HG02763 (cell line): Measurements from ENCODE around the gene SLC44A4.

Experiments used
- ATAC-seq: cut with Tn5 transposase; IDR thresholded peaks from one replicate; pipeline ENCODE4 v1.9.1; 2021; ENCODE audit warnings: mild to moderate bottlenecking, moderate library complexity; ENCODE audit not compliant: unreplicated experiment

The SLC44A4 gene

DNA sequence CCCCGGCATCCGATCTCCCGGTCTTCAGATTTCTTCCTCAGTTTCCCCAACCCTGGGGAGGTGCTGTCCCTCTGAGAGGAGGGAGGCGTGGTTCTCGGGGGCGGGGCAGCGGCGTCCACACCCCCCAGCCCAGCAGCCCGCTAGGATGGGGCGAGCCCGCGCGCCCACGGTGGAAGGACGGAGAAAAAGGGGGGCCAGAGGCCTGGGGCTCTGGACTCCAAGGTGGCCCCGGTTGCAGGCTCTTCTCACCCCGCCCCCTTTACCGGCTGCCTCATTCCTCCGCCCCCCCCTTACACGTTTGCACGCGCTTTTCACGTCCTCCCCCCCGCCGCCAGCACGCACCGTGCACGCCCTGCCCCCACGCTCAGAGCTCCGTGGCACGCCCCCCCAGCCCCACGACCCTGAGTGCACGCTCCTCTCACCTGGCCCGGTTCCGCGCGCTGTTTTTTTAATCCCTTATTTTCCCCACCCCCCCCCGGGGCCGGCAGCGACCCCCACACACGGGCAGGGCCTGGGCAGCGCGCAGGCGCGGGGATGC lies 22.7 kb upstream of the SLC44A4 start:
- no peak for ATAC-seq

DNA sequence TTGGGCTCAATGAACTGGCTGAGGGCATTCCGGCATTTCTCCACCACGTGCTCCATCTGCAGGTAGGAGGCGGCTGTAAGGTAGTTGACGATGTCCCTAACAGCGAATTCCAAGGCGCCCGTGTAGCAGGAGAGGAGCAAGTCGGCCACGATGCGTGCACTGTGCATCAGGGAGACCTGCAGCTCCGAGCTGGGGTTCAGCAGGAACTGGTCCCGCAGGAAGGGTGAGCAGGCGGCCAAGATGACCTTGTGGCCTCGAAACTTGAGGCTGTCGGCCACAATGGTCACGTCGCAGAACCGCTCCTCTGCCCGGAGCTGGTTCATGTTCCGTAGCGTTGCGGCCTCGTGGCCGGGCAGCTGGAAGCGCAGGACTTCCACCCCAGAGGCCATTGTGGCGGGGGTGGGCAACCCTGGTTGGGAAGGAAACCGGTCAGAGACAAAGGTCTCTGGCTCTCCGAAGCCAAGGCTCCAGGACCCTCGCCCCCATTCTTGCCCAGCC lies 22.2 kb upstream of the SLC44A4 start:
- no peak for ATAC-seq

DNA sequence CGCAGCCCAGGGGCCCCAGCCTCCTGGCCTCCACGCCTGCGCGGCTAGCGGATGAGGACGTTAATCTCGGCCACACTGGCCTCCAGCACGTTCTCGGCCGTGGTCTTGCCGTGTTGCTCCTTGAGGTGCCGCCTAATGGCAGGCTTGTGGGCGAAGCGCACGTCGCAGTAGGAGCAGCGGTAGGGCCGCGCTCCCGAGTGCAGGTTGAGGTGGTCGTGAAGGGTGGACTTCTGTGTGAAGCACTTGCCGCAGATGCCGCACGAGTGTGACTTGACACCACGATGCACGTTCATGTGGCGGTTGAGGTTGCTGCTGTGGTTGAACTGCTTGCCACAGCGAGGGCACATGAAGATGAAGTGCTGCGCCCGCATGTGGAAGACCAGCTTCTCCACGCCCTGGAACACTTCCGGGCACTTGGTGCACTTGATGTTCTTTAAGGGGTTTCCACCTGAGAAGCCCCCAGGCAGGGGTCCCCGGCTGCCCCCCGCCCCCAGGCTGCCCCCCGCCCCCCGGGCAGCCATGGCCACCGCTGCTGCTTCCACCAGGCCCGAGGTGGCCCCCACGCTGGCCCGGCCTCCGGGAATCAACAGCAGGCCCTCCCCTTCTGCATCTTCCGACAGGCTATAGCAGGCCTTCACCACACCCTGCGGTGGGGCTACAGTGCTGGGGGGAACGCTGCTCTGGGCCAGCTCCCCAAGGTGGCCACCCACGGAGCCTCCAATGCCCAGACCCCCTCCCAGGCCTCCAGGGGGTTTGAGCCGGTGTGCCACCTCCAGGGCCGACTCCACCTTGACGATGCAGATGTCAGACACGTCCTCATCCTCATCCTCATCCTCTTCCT lies 21.3 kb upstream of the SLC44A4 start:
- no peak for ATAC-seq

DNA sequence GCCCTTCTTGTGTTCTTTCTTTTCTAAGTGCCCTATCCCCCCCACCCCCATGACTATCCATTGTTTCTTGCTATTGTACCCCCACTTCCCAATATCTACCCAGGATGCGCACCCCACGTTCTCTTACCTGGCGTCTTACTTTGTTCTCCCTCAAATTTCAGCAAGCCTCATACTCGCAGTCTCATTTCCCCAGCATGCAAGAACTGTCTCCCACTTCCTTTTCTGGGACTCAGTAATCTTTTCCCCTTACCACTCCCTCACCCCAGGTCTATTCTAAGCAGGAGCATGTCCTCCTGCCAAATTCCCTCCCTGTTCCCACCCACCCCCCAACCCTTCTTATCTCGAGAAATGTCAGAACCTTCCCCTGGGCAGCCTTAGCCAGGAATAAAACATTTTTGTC lies 20.4 kb upstream of the SLC44A4 start:
- ATAC-seq = no peak

DNA sequence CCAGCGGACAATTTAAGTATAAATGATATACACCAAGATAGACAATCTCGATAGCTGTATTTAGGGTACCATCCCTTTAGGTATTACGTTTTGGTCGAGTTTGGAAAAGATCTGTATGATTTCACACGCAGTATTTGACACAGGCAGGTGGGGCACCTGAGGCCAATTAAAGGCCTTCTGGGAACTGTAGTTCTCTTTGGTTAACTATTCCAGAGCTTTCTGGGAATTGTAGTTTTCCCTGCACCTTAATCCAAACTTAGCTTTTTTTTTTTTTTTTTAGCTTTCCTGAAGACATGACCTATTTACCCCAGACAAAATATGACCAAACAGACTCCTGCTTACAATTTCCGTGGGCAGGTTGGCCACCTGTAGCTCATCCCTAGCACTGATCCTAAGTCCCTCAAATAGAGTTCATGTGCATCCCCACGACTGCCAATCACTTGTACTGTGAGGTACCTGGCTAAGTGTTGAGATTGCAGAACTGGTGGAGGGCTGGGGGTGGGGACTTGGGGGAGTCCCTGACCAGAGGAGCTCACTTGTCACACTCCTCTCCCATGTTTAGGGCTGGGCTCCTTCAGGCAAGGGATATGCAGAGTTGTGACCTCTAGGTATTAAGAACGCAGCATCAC lies 19.7 kb upstream of the SLC44A4 start:
- ATAC-seq = no peak

DNA sequence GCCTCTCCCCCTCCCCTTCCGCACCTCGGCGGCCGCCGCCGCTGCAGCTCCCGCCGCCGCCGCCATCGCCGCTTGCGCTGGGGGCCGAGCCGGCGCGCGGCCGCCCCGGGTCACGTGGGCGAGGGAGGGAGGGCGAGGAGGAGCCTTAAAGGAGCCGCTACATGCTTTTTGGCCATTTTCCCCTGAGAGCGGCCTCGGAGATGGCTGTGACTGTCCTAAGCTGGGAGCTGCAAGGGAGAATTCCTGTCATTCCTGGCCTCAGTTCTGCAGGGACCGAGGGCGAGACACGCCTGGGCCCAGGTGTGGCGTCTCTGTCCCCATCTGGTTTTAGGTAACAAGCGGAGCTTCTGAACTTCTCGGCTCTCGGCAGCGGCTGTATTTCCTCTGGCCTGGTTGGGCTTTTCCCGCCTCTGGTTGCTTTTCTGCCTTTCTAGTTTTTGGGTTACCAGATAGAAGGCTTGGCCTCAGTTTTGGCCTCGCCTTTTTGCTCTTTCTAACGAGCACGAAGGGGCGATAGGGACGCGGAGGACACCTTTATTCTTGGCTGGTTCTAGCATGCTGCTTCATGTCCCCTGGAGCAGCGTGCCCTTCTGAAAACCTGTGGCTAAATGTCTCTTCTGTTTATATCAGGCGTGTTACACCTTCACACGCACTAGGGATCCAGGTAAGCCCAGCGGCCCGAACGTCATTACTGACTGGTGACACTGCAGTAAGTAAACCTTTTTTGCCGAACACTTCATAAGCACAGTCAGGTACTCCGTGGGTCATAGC lies 19.0 kb upstream of the SLC44A4 start, which contains the start of gene EHMT2:
Gene EHMT2 (minus strand): TSS at position 87 of the 771 bp plus-strand sequence. CDS start 21 bp downstream, at position 66.
- peak; percentile 42 for ATAC-seq

DNA sequence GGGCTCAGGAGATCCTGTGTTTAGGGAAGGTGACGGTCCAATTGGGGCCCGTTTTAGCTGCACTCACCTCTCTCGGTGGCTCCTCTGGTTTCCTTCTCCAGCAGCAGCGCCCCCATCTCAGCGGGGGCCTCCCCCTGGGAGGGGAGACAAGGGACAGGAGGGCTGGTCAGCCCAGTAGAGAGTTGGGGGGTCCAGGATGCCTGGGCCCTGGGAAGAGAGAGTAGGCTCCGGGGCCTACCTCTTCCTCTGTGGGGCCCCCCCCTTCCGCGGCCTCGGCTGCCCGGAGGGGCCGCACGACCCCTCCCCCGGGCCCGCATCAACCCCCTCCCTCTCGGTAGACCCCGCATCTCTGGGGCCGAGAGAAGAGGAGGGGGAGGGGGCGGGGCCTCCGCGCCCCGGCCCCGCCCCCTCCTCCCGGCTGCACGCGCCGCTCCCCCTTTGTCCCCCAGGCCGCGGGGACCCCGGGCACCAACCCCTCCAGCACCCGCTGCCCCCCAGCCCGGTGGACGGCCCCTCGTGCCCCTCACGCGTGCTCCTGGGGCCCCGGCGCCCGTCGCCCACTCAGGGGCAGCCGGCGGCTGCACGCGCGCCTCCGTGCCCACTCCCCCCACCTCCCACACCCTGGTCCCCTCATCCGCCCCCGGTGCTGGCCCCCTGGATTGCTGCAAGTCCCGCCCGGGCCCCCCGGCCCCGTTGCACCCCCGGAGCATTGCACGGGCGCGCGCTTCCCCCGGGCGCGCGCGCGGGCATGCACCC lies 18.2 kb upstream of the SLC44A4 start:
- peak; percentile 5 for ATAC-seq

DNA sequence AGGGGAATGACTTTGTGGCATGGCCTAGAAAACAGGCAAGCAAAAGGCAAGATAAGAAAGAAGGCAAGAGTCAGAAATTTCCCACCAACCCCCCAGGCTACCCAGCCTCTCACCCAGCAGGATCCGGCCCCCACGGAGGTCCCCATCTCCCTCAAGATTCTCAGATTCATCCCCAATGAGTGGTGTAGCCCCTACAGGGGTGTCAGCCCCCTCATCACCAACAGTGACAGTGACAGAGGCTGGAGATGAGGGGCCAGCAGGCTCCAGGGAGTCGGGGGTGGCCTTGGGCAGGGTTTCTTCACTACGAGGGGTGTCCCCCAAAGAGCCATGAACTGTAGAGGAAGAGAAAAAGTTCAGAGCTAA lies 17.7 kb upstream of the SLC44A4 start:
- no peak for ATAC-seq

DNA sequence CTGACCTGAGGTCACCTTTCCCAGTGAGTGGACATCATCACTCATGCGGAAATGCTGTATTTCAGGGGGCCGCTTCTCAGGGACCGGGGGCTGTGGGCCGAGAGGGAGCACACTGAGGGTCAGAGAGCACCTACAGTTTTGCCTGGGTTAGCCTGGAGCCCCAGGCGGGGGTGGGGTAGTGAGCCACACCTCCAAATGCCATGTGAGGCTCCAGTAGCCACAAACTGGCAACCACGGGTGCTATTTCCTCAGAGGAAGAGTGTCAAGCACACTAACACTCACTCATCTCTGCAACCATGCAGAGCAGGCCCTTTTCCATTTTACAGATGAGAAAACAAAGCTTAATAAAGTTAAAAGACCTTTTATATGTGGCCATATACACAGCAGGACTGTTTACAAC lies 14.0 kb upstream of the SLC44A4 start:
- no peak for ATAC-seq

DNA sequence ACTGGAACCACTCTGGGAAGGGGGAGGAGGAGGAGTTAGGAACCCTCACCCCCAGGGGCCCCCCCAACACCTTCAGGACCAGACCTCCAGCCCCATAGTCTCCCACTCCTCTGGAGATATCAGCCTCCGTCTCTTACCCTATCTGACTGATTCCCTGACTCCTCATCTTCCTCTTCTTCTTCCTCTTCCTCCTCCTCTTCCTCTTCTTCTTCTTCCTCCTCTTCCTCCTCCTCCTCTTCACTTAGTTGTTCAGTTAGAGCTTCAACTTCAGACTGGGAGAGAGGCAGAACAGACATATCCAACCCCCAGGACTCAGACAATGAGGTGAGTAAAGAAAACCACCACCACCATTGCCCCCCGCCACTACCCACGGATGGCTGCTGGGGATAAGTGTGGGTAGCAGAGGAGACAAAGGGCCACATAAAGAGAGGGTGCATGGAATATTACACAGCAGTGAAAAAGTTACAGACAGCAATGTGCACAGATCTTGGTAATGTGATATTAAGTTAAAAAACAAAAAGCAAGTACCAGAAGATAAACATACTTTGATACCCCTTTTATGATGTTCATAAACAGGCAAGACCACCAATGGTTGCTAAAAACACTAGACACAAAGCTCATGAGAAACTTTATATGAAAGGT lies 10.7 kb upstream of the SLC44A4 start:
- ATAC-seq = no peak

DNA sequence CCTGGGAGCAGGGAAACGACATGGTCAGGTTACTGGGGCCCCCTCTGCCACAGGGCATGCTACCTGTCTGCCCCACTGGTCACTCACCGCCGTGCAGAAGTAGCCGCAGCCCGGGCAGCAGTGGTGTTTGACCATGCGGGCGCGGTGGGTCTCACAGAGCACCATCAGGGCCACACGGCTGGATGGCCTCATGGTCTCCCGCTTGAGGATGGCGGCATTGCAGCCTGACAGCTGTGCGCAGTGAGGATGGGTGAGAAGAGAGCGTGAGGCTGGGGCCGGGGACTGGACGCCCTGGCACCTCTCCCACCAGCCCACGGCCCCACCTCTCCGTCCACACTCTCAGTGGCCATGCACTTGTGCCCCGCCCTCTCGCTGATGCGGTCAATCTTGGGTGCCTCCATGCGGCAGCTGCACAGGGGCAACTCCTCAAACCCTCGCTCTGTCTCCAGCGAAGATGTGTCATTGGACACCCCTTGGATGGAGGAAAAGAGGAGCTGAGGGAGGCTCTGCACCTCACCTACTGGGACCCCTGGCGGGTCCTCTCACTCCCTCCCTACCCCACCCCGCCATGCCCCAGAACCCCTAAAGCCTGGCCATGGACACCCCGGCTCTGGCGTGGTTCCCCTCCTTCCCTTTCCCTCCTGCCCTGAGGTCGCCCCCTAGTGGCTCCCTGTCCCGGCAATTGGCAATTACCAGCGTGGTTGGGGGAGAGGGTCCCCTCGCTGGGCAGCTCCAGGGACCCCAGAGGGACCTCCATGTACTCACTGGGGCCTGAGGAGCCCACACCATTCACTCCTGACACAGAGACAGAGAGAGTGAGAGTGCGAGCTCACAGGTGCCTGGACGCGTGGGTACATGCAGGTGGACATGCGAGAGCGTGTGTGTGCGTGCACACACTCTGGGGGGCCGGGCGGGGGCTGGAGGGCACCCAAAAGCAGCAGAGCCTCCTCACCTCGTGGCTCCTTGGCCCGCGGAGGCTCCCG lies 9.8 kb upstream of the SLC44A4 start:
- ATAC-seq = no peak

DNA sequence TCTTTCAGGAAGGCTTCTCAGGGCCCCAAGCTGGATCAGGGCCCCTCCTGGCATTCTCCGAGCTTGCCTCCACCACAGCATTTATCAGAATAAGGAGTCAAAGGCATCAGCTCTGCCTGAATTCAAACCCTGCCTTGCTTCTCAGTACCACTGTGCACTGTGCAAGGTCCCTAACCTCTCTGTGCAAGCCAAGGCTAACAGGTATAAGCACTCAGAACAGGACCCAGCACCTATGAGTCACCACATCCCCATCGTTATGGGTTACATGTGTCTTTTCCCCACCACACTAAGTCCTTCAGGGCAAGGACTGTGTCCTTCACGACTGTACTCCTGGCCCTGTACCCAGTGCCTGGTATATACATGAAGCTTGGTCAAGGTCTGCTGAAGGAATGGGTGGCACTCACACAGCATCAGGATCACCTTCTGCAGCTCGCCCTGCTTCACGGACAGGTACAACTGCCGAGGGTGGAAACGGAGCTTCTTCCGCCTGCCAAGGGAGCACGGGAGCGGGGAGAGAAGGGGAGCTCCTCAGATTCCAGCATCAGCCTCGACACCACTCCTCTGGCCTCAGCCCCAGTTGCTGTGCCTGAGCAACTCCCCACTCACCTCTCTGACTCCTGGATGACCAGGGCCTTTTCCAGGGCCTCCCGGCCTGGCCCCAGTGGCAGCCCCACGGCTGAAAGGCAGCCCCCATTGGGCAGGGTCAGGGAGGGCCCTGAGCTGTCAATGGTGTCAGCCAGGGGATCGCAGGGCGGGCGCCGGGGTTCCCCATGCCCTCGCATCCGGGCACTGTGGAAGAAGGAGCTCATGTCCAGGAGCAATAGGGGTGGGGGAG lies 8.6 kb upstream of the SLC44A4 start:
- ATAC-seq = no peak

DNA sequence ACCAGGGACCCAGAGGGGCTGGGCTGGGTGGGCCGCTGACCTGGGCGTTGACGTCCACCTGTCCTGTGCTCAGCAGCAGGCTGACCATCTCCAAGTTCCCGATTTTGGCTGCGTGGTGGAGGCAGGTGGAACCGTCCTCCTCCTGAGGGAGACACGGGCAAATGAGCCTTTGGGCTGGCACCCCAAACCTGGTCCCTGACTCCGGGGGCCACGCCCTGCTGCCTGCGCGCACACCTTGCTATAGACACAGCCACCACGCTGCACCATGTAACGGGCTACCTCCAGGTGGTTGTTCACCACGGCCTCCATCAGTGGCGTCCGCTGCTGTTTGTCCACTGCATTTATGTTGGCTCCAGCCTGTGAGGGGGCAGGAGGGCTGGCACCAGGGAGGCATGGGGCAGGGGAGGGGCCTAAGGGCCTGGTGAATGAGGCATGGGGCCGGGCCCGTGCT lies 7.8 kb upstream of the SLC44A4 start:
- ATAC-seq = no peak

DNA sequence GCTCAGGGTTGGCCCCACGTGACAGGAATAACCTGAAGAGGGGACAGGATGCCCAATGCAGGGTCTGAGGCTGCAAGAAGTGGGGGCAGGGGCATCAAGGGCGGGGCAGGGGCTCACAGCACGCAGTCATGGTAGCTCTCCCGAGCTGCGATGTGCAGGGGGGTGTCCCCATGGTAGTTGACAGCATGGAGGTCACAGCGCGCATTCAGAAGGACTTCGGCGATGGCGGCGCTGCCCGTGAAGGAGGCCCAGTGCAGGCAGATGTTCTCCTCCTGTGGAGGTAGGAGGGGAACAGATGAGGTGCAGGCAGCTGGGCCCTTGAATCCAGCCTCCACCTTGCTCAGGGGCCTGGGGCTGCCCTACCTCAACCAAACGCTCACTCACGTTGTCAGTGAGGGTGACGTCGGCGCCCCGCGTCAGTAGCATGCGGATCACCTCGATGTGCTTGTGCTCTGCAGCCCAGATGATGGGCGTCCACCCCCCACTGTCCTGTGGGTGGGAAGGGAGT lies 5.8 kb upstream of the SLC44A4 start:
- ATAC-seq = no peak

DNA sequence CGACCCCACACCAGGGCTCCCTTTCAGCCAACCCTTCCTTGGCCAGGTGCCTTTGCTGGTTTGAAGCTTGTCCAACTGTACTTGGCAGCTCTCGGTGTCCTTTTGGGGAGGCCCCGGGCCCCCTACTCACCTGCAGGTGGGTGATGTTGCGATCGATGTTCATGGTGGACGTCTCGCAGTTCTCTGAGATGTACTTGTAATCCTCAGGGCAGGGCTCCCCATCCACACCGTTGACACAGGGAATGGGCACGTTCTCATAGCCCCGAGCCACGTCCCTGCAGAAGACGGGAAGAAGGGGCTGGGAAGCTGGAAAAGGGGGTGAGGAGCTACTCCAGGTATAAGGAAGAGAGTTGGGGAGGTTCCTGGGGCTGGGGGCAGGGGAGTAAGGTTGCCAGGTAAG lies 4.9 kb upstream of the SLC44A4 start:
- no peak for ATAC-seq

DNA sequence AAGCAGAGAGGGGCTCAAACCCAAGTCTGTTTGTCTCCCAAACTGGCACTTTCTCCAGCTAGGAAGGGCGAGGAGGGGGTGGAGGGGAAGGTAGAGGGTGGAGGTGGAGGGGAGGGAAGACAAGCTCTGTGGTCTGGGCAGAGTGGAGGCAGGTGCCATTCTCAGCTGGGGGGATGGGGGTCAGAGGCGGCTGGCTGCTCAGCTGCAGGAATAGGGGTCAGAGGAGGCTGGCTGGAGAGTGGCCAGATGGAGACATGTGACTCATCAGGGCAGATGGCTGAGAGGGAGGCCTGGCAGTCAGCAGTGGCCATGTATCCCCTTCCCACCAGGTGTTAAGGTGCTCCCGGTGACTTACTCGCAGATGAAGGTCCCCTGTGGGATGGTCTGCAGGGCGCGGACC lies 3.5 kb upstream of the SLC44A4 start:
- no peak for ATAC-seq

DNA sequence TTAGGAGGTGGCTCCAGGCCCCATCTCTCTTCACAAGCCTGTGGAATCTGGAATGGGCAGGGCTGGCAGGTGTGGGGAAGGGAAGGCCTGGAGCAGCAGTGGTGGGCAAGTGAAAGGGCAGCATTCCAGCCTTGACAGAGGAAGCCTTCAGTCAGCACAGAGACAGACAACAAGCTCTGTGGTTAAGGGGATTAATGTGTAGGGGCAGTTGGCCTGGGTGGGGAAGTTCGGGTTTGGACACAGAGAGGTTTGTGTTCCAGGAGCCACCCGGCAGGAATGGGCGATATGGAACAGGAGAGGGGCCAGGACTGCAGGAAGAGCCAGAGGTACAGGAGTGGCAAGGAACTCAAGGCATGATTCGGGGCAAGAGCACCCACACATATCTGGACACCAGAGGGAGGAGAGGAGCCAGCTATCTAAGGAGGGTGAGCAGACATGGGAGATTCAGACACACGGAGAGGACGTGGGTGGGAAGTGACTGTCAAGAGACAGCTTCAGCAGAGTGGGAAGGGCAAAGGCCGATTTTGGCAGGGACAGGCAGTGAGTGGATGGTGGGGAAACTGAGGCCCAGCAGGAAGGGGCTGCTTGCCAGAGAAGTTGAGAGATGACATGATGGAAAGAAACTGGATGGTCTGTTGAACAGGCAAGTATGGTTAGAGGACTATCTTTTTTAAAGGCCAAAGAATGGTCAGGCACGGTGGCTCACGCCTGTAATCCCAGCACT lies 2.5 kb upstream of the SLC44A4 start:
- no peak for ATAC-seq
